HuH-7 (cell line): Measurements from ENCODE around the gene OTOR.

Source experiments
- DNase-seq: peaks from one replicate; pipeline ENCODE4 v3.0.0; 2011; ENCODE audit warnings: low spot score

OTOR gene

GRCh38 chr20:16749573-16749972, 1.4 kb downstream of the OTOR start:
- DNase-seq = no peak

DNA sequence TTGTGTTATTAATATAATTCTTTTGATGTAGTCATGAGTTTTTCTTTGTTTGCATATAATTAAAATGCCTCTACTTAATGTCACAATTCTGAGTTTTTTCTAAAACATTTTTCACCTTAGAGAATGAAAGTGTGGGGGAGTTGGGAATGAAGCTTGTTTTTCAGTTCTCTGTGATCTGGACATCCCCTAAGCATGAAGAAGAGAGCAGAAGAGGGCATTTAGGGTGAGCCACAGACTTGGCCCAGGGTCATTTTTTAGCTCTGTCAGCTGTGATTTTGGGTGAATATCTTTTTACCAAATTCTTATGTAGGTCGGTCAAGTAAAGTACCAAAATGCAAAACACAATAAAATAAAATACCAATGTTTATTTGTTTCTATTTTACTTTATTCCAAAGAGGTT, 3.9 kb downstream of the OTOR start:
- DNase-seq = no peak

GRCh38 chr20:16752901-16753300, 4.7 kb downstream of the OTOR start:
- no peak for DNase-seq

DNA sequence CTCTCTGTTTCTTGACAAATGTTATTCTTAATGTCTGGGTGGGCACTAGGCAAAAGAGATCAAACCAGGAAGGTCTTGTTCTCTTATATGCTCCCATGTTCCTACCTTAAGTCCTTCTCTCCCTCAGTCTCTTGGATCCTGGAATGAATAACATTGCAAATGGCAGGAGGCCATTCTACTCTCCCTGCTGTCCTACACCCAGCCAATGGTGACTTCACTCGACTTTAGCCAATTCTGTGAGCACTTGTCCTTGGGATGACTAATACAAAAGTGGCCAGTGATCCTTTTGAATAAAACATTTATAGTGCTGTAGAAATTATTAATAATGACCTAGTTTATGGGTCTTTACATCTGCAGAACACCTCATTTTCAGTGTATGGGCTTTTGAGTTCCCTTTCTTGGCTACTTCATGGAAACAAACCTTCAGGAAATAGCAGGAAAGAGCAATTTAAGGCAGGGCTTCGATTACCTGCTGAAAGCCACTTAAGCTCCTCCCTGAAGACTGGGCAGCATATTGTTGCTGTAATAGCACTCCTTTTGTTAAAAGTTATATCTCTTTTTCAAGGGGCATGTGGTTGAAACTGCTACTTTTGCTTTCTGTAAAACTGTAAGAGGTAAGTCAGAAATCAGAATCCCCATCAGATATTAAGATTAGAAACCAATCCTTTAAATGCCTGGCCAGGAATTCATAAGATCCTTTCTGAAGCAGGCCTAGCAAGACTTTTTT, 10.5 kb downstream of the OTOR start:
- DNase-seq = no peak

- no peak for DNase-seq
These were observed 11.0 kb downstream of the OTOR start for GRCh38 chr20:16759181-16759563.

DNA sequence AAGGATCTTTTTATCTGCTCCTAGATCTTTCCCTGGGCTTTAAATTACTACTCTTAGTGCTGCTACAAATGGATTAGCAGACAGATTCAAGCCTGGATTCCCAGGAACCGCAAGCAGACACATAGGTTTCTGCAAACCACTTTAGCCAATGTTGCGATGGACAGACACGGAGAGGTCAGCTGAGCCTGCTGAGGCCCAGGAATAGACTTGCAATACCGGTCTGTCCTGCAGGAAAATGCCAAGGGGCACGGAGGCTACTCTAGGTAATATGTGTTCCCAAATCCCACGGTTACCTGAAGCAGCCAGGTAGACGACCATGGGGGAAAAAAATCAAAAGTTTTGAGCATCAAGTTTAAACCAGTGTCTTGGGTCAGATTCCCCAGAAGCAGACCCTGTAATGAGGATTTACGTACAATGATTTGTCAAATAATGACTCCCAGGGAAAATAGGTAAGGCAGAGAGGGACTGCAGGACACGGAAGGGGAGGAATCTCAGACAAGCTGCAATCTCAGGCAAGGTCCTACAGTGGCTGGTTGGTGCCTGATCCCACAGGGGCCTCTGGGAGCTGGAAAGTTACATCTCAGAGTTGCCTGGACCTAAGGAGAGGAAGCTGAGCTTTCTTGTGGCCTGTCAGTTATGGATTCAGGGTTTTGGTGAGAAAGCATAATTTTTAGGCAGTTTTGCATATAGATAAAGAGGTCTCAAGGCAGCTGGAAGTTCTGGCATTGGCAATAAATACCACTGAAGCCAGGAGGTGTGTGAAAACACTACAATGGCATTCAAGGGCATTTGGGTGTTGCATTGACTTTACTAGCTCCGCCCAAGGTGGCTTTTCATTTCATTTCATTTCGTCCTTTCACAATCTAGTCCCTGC, 12.5 kb downstream of the OTOR start:
- DNase-seq = no peak

DNA sequence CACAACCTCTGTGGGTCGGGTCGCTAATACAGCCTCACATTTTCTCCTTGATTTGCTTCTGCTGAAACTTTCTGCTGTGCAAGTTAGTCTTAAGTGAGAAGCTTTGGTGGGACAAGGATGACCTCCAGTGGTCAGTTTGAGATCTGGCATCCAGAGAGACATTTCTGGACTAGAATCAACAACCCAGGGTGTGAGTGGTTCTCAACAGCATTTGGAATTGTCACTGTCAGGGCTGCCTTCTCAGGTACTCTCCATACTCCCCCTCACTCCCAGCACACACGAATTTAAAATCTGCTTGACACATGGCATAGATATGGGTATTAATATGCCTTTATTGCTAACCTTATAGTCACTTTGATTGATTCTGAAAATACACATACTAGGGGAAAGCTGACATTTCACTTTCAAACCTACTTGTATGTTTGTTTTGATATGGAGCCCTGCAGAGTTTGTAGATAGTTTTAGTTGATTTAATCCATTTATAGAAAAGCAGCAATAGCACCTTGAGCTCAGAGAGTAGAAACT, 13.2 kb downstream of the OTOR start:
- DNase-seq = peak; percentile 74

GRCh38 chr20:16764560-16764959, 16.4 kb downstream of the OTOR start:
- no peak for DNase-seq

- no peak for DNase-seq
These were observed 23.1 kb downstream of the OTOR start for GRCh38 chr20:16771213-16771612.

GRCh38 chr20:16775961-16776360, 27.8 kb downstream of the OTOR start:
- no peak for DNase-seq

GRCh38 chr20:16777126-16777525, 29.0 kb downstream of the OTOR start:
- no peak for DNase-seq

GRCh38 chr20:16778159-16778558, 30.0 kb downstream of the OTOR start:
- DNase-seq = no peak

GRCh38 chr20:16781496-16781895, 33.3 kb downstream of the OTOR start:
- DNase-seq = no peak

GRCh38 chr20:16785226-16785625, 37.1 kb downstream of the OTOR start:
- DNase-seq = no peak
